ENCODE measurements around the gene ATP5PB. TPM values are rescaled to one million over a fixed set of nuclear protein-coding genes. Genes with fewer than 3 reads are reported as not detected.

Gene ATP5PB
- total RNA-seq, 4 donors from 2014 or later = 60.3 to 334 (median 211) TPM

GRCh38 chr1:111414756-111415155 is 34.5 kb upstream of the ATP5PB start:
- TF ChIP-seq POLR2A (IDR thresholded peaks at IDR 0.05) = no peak
- TF ChIP-seq POLR2AphosphoS5 (IDR thresholded peaks at IDR 0.05) = no peak
- TF ChIP-seq CTCF (IDR thresholded peaks at IDR 0.05) = no peak
- no peak for TF ChIP-seq EP300 (IDR thresholded peaks at IDR 0.05; ENCODE audit: low read depth)
- in situ Hi-C loops (cut with MboI; ENCODE audit: low pct_ligation_motif_present in 1 of 4, low pct_unique_long_range_greater_than_20kb in 1 of 4, low sequenced_read_pairs in 3 of 4) = no loop called here
- DNase-seq = no peak
- WGBS, 2 donors (ENCODE audit: low coverage in 1 of 2) = 65% methylated on average over 2 of the region's 2 CpGs; no CpG with 5 or more reads in 1 of the 2 donors
- H3K4me3 ChIP-seq = no peak overlapping the region
- H3K9me3 ChIP-seq = no peaks in the 10 kb centered on the region
- peaks cover 0 to 6% (median 0%) of the 10 kb centered on the region in 4 donors for H3K4me1 ChIP-seq
- no peaks in the 10 kb centered on the region for H3K36me3 ChIP-seq
- no peak overlapping the region for H3K27ac ChIP-seq
- intact Hi-C loops (cut with DNase I; ENCODE audit: low total_unique reads) = no loop called here
- H3K27me3 ChIP-seq = no peaks in the 10 kb centered on the region

- in situ Hi-C loops (cut with MboI; ENCODE audit: low pct_ligation_motif_present in 1 of 4, low pct_unique_long_range_greater_than_20kb in 1 of 4, low sequenced_read_pairs in 3 of 4) (no loop called here), intact Hi-C loops (cut with DNase I; ENCODE audit: low total_unique reads) (no loop called here)
- TF ChIP-seq CTCF (IDR thresholded peaks at IDR 0.05) (no peak), EP300 (IDR thresholded peaks at IDR 0.05; ENCODE audit: low read depth) (no peak), POLR2AphosphoS5 (IDR thresholded peaks at IDR 0.05) (no peak), POLR2A (IDR thresholded peaks at IDR 0.05) (no peak)
- H3K9me3 ChIP-seq = no peaks in the 10 kb centered on the region
- DNase-seq = no peak
- peaks cover 0 to 6% (median 0%) of the 10 kb centered on the region in 4 donors for H3K4me1 ChIP-seq
- 85 to 100% methylated on average over 1 to 3 of the region's 3 CpGs for WGBS, 2 donors (ENCODE audit: low coverage in 1 of 2)
- H3K27me3 ChIP-seq = no peaks in the 10 kb centered on the region
- H3K36me3 ChIP-seq = no peaks in the 10 kb centered on the region
- no peak overlapping the region for H3K4me3 ChIP-seq
- H3K27ac ChIP-seq = no peak overlapping the region
These were observed 33.8 kb upstream of the ATP5PB start for GRCh38 chr1:111415461-111415860.

GRCh38 chr1:111417755-111418154 is 31.5 kb upstream of the ATP5PB start:
- TF ChIP-seq POLR2AphosphoS5 (IDR thresholded peaks at IDR 0.05) (no peak), CTCF (IDR thresholded peaks at IDR 0.05) (no peak), EP300 (IDR thresholded peaks at IDR 0.05; ENCODE audit: low read depth) (no peak), POLR2A (IDR thresholded peaks at IDR 0.05) (no peak)
- Histone ChIP-seq H3K27me3 (no peaks in the 10 kb centered on the region), H3K27ac (no peak overlapping the region), H3K9me3 (no peaks in the 10 kb centered on the region), H3K36me3 (no peaks in the 10 kb centered on the region), H3K4me1 (peaks cover 0 to 10% (median 0%) of the 10 kb centered on the region in 4 donors), H3K4me3 (no peak overlapping the region)
- in situ Hi-C loops (cut with MboI; ENCODE audit: low pct_ligation_motif_present in 1 of 4, low pct_unique_long_range_greater_than_20kb in 1 of 4, low sequenced_read_pairs in 3 of 4) = no loop called here
- DNase-seq = no peak
- 81 to 90% methylated on average over 1 of the region's 1 CpG for WGBS, 2 donors (ENCODE audit: low coverage in 1 of 2)
- intact Hi-C loops (cut with DNase I; ENCODE audit: low total_unique reads) = loop anchor here (2.0 kb wide), 1 partner anchor 51 kb away; no protein-coding TSS in a partner anchor

GRCh38 chr1:111419037-111419436 is 30.2 kb upstream of the ATP5PB start:
- in situ Hi-C loops (cut with MboI; ENCODE audit: low pct_ligation_motif_present in 1 of 4, low pct_unique_long_range_greater_than_20kb in 1 of 4, low sequenced_read_pairs in 3 of 4) (no loop called here), intact Hi-C loops (cut with DNase I; ENCODE audit: low total_unique reads) (loop anchor here (2.0 kb wide), 1 partner anchor 52 kb away; no protein-coding TSS in a partner anchor)
- no peak for DNase-seq
- Histone ChIP-seq H3K27ac (no peak overlapping the region), H3K4me3 (no peak overlapping the region), H3K4me1 (peaks cover 0 to 15% (median 0%) of the 10 kb centered on the region in 4 donors), H3K9me3 (no peaks in the 10 kb centered on the region), H3K27me3 (no peaks in the 10 kb centered on the region), H3K36me3 (no peaks in the 10 kb centered on the region)
- 97 to 100% methylated on average over 1 of the region's 1 CpG for WGBS, 2 donors (ENCODE audit: low coverage in 1 of 2)
- no peak for TF ChIP-seq EP300 (IDR thresholded peaks at IDR 0.05; ENCODE audit: low read depth)
- no peak for TF ChIP-seq CTCF (IDR thresholded peaks at IDR 0.05)
- no peak for TF ChIP-seq POLR2AphosphoS5 (IDR thresholded peaks at IDR 0.05)
- no peak for TF ChIP-seq POLR2A (IDR thresholded peaks at IDR 0.05)

Data from transverse colon (tissue), 4 donors.